Measurements from ENCODE around the gene NOL4L.
"Not testable (repeated sequence)": the region's sequence is repeated elsewhere in the genome, so short reads cannot be mapped to it uniquely, and the experiment has no call there.

The NOL4L gene

GRCh38 chr20:32580219-32580969 is 4.7 kb downstream of the NOL4L start:
- Histone ChIP-seq H3K4me1 (ENCODE audit: insufficient read depth, low read length, severe bottlenecking) (no peaks in the 10 kb centered on the region), H2AFZ (ENCODE audit: low read length) (no peak overlapping the region), H3K9ac (ENCODE audit: low read length) (no peak overlapping the region), H3K9me2 (ENCODE audit: low read depth, low read length) (no peaks in the 10 kb centered on the region), H3K4me3 (ENCODE audit: low read depth, low read length, poor library complexity, severe bottlenecking) (no peak overlapping the region), H3K4me2 (ENCODE audit: low read length) (no peak overlapping the region), H3K27ac (ENCODE audit: low read depth, low read length, poor library complexity, severe bottlenecking) (no peak overlapping the region), H4K20me1 (ENCODE audit: insufficient read depth, low read length) (no peaks in the 10 kb centered on the region), H3F3A (ENCODE audit: insufficient read depth, low read length) (no peaks in the 10 kb centered on the region), H3K9me3 (ENCODE audit: low read length) (no peaks in the 10 kb centered on the region), H3K36me3 (ENCODE audit: insufficient read depth, low read length) (no peaks in the 10 kb centered on the region), H3K79me2 (ENCODE audit: insufficient read depth, low read length) (no peaks in the 10 kb centered on the region), H3K27me3 (ENCODE audit: insufficient read depth, low read length) (peaks cover 16% of the 10 kb centered on the region)
- TF ChIP-seq CTCF (IDR thresholded peaks at IDR 0.05; ENCODE audit: low read length) (no peak), EZH2 (IDR thresholded peaks at IDR 0.05; ENCODE audit: borderline replicate concordance, low read length) (no peak)

- no peak overlapping the region for H3K4me2 ChIP-seq (ENCODE audit: low read length)
- no peaks in the 10 kb centered on the region for H3K79me2 ChIP-seq (ENCODE audit: insufficient read depth, low read length)
- no peaks in the 10 kb centered on the region for H3K4me1 ChIP-seq (ENCODE audit: insufficient read depth, low read length, severe bottlenecking)
- TF ChIP-seq EZH2 (IDR thresholded peaks at IDR 0.05; ENCODE audit: borderline replicate concordance, low read length) = no peak
- no peak for TF ChIP-seq CTCF (IDR thresholded peaks at IDR 0.05; ENCODE audit: low read length)
- H3K9me3 ChIP-seq (ENCODE audit: low read length) = no peaks in the 10 kb centered on the region
- no peaks in the 10 kb centered on the region for H4K20me1 ChIP-seq (ENCODE audit: insufficient read depth, low read length)
- no peak overlapping the region for H3K27ac ChIP-seq (ENCODE audit: low read depth, low read length, poor library complexity, severe bottlenecking)
- no peaks in the 10 kb centered on the region for H3K36me3 ChIP-seq (ENCODE audit: insufficient read depth, low read length)
- peaks cover 27% of the 10 kb centered on the region for H3K27me3 ChIP-seq (ENCODE audit: insufficient read depth, low read length)
- no peak overlapping the region for H3K4me3 ChIP-seq (ENCODE audit: low read depth, low read length, poor library complexity, severe bottlenecking)
- no peaks in the 10 kb centered on the region for H3K9me2 ChIP-seq (ENCODE audit: low read depth, low read length)
- H3F3A ChIP-seq (ENCODE audit: insufficient read depth, low read length) = no peaks in the 10 kb centered on the region
- no peak overlapping the region for H3K9ac ChIP-seq (ENCODE audit: low read length)
- H2AFZ ChIP-seq (ENCODE audit: low read length) = no peak overlapping the region
Observed at GRCh38 chr20:32578840-32579390, 6.2 kb downstream of the NOL4L start.

- not testable (repeated sequence) for H3K4me2 ChIP-seq (ENCODE audit: low read length); H3F3A ChIP-seq (ENCODE audit: insufficient read depth, low read length); H3K9me3 ChIP-seq (ENCODE audit: low read length); H3K4me1 ChIP-seq (ENCODE audit: insufficient read depth, low read length, severe bottlenecking); H3K9ac ChIP-seq (ENCODE audit: low read length); H2AFZ ChIP-seq (ENCODE audit: low read length); H3K4me3 ChIP-seq (ENCODE audit: low read depth, low read length, poor library complexity, severe bottlenecking); H3K36me3 ChIP-seq (ENCODE audit: insufficient read depth, low read length); H4K20me1 ChIP-seq (ENCODE audit: insufficient read depth, low read length); H3K9me2 ChIP-seq (ENCODE audit: low read depth, low read length); H3K27ac ChIP-seq (ENCODE audit: low read depth, low read length, poor library complexity, severe bottlenecking); H3K79me2 ChIP-seq (ENCODE audit: insufficient read depth, low read length)
- peaks cover 27% of the 10 kb centered on the region for H3K27me3 ChIP-seq (ENCODE audit: insufficient read depth, low read length)
Observed at GRCh38 chr20:32578062-32578461, 7.1 kb downstream of the NOL4L start.

- H3F3A ChIP-seq (ENCODE audit: insufficient read depth, low read length) = no peaks in the 10 kb centered on the region
- H3K27me3 ChIP-seq (ENCODE audit: insufficient read depth, low read length) = peaks cover 27% of the 10 kb centered on the region
- no peaks in the 10 kb centered on the region for H3K79me2 ChIP-seq (ENCODE audit: insufficient read depth, low read length)
- H3K9me3 ChIP-seq (ENCODE audit: low read length) = no peaks in the 10 kb centered on the region
- no peak overlapping the region for H3K4me3 ChIP-seq (ENCODE audit: low read depth, low read length, poor library complexity, severe bottlenecking)
- H4K20me1 ChIP-seq (ENCODE audit: insufficient read depth, low read length) = no peaks in the 10 kb centered on the region
- H3K4me2 ChIP-seq (ENCODE audit: low read length) = no peak overlapping the region
- no peak overlapping the region for H3K9ac ChIP-seq (ENCODE audit: low read length)
- H3K9me2 ChIP-seq (ENCODE audit: low read depth, low read length) = no peaks in the 10 kb centered on the region
- H3K27ac ChIP-seq (ENCODE audit: low read depth, low read length, poor library complexity, severe bottlenecking) = no peak overlapping the region
- no peaks in the 10 kb centered on the region for H3K4me1 ChIP-seq (ENCODE audit: insufficient read depth, low read length, severe bottlenecking)
- no peaks in the 10 kb centered on the region for H3K36me3 ChIP-seq (ENCODE audit: insufficient read depth, low read length)
- no peak for TF ChIP-seq EZH2 (IDR thresholded peaks at IDR 0.05; ENCODE audit: borderline replicate concordance, low read length)
- TF ChIP-seq CTCF (IDR thresholded peaks at IDR 0.05; ENCODE audit: low read length) = no peak
- H2AFZ ChIP-seq (ENCODE audit: low read length) = no peak overlapping the region
Observed at GRCh38 chr20:32577657-32578056, 7.5 kb downstream of the NOL4L start.
